ENCODE data around the gene WDR35.

WDR35 gene

GRCh38 chr2:20027705-20028434 is 38.0 kb upstream of the WDR35 start:
- DNase-seq (no peak), ATAC-seq (ENCODE audit: insufficient read depth, low read depth) (no peak)
- TF ChIP-seq EZH2 (IDR thresholded peaks at IDR 0.05; ENCODE audit: borderline replicate concordance, low read depth, low read length, severe bottlenecking): no peak
- TF ChIP-seq, protein P1, sequence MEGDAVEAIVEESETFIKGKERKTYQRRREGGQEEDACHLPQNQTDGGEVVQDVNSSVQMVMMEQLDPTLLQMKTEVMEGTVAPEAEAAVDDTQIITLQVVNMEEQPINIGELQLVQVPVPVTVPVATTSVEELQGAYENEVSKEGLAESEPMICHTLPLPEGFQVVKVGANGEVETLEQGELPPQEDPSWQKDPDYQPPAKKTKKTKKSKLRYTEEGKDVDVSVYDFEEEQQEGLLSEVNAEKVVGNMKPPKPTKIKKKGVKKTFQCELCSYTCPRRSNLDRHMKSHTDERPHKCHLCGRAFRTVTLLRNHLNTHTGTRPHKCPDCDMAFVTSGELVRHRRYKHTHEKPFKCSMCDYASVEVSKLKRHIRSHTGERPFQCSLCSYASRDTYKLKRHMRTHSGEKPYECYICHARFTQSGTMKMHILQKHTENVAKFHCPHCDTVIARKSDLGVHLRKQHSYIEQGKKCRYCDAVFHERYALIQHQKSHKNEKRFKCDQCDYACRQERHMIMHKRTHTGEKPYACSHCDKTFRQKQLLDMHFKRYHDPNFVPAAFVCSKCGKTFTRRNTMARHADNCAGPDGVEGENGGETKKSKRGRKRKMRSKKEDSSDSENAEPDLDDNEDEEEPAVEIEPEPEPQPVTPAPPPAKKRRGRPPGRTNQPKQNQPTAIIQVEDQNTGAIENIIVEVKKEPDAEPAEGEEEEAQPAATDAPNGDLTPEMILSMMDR (IDR thresholded peaks at IDR 0.05; ENCODE audit: borderline replicate concordance, extremely low read depth, low read length, poor library complexity, severe bottlenecking): no peak
- H3K36me3 ChIP-seq (ENCODE audit: insufficient read depth, low read length): peaks cover 45% of the 10 kb centered on the region
- no peak overlapping the region for H2AFZ ChIP-seq (ENCODE audit: low read depth, low read length)
- no peaks in the 10 kb centered on the region for H3K9me3 ChIP-seq (ENCODE audit: insufficient read depth, low read length, severe bottlenecking)
- no peaks in the 10 kb centered on the region for H3K27me3 ChIP-seq (ENCODE audit: insufficient read depth, low read length, poor library complexity)
- H4K20me1 ChIP-seq (ENCODE audit: insufficient read depth, low read length): no peaks in the 10 kb centered on the region
- no peak overlapping the region for H3K4me2 ChIP-seq (ENCODE audit: insufficient read depth, low read length)
- no peak overlapping the region for H3K9ac ChIP-seq (ENCODE audit: low read depth, low read length)
- H3K79me2 ChIP-seq (ENCODE audit: insufficient read depth, low read length): no peaks in the 10 kb centered on the region
- H3K27ac ChIP-seq (ENCODE audit: low read length): no peak overlapping the region
- no peak overlapping the region for H3K4me3 ChIP-seq (ENCODE audit: low read depth in 1 of 2, low read length in 2 of 2)
- no peaks in the 10 kb centered on the region for H3K4me1 ChIP-seq (ENCODE audit: insufficient read depth, low read length)

DNA sequence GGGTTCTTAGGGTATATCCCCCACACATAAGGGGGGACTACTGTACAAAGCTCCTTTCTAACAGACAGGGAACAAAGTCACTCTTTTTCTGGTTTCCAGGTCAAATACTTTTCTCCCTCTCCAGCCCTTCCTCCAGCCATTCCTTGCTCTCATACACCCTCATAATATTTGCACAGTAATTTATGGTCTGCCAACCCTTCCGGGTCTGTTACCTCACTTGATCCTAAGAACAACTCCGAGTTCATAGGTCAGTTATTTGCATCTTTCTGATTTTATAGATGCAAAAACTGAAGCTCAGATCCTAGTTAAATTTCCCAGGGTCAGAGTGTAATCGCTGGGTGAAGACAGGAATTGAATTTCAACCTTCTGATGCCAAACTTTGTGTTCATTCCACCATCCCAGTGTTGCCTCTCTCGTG is 37.4 kb upstream of the WDR35 start:
- ATAC-seq (ENCODE audit: insufficient read depth, low read depth) (no peak), DNase-seq (no peak)
- TF ChIP-seq, protein P1 (IDR thresholded peaks at IDR 0.05; ENCODE audit: borderline replicate concordance, extremely low read depth, low read length, poor library complexity, severe bottlenecking): no peak
- TF ChIP-seq EZH2 (IDR thresholded peaks at IDR 0.05; ENCODE audit: borderline replicate concordance, low read depth, low read length, severe bottlenecking): no peak
- Histone ChIP-seq H3K4me3 (ENCODE audit: low read depth in 1 of 2, low read length in 2 of 2) (no peak overlapping the region), H3K9me3 (ENCODE audit: insufficient read depth, low read length, severe bottlenecking) (peaks cover under 1% of the 10 kb centered on the region), H4K20me1 (ENCODE audit: insufficient read depth, low read length) (no peaks in the 10 kb centered on the region), H2AFZ (ENCODE audit: low read depth, low read length) (no peak overlapping the region), H3K27me3 (ENCODE audit: insufficient read depth, low read length, poor library complexity) (no peaks in the 10 kb centered on the region), H3K27ac (ENCODE audit: low read length) (no peak overlapping the region), H3K36me3 (ENCODE audit: insufficient read depth, low read length) (peaks cover 38% of the 10 kb centered on the region), H3K4me2 (ENCODE audit: insufficient read depth, low read length) (no peak overlapping the region), H3K79me2 (ENCODE audit: insufficient read depth, low read length) (no peaks in the 10 kb centered on the region), H3K9ac (ENCODE audit: low read depth, low read length) (no peak overlapping the region), H3K4me1 (ENCODE audit: insufficient read depth, low read length) (no peaks in the 10 kb centered on the region)

DNA sequence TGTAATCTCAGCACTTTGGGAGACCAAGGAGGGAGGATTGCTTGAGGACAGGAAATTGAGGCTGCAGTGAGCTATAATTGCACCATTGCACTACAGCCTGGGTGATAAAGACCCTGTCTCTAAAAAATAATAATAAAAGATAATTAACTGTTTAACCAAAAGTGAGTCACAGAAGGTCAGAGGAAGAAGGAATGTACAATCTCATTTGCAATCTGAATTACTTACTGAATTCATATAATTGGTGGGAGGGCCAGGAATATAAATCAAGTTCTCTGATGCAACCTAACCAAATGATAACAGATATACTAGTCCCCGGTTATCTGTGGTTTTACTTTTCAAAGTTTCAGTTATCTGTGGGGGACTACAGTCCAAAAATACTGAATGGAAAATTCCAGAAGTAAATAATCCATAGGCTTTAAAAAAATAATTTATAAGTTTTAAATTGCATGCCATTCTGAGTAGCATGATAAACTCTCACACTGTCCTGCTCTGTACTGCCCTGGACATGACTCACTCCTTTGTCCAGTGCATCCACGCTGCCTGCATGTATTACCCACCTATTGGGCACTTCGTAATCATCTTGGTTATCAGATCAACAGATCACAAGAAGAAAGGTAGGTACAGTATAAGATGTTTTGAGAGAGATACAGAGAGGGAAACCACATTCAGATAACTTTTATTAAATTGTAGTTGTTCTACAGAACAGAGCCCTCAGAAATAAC is 35.3 kb upstream of the WDR35 start:
- Histone ChIP-seq H3K27me3 (ENCODE audit: insufficient read depth, low read length, poor library complexity) (no peaks in the 10 kb centered on the region), H3K79me2 (ENCODE audit: insufficient read depth, low read length) (no peaks in the 10 kb centered on the region), H3K27ac (ENCODE audit: low read length) (no peak overlapping the region), H2AFZ (ENCODE audit: low read depth, low read length) (no peak overlapping the region), H3K9me3 (ENCODE audit: insufficient read depth, low read length, severe bottlenecking) (peaks cover 6% of the 10 kb centered on the region), H3K4me3 (ENCODE audit: low read depth in 1 of 2, low read length in 2 of 2) (no peak overlapping the region), H3K4me1 (ENCODE audit: insufficient read depth, low read length) (no peaks in the 10 kb centered on the region), H3K4me2 (ENCODE audit: insufficient read depth, low read length) (no peak overlapping the region), H4K20me1 (ENCODE audit: insufficient read depth, low read length) (no peaks in the 10 kb centered on the region), H3K36me3 (ENCODE audit: insufficient read depth, low read length) (peaks cover 19% of the 10 kb centered on the region), H3K9ac (ENCODE audit: low read depth, low read length) (no peak overlapping the region)
- ATAC-seq (ENCODE audit: insufficient read depth, low read depth) (no peak), DNase-seq (no peak)
- TF ChIP-seq, protein P1 (IDR thresholded peaks at IDR 0.05; ENCODE audit: borderline replicate concordance, extremely low read depth, low read length, poor library complexity, severe bottlenecking): no peak
- no peak for TF ChIP-seq EZH2 (IDR thresholded peaks at IDR 0.05; ENCODE audit: borderline replicate concordance, low read depth, low read length, severe bottlenecking)

Data from DND-41 (cell line).